ENCODE results near the gene MEIOSIN. TPM values are rescaled to one million over a fixed set of nuclear protein-coding genes. Genes with fewer than 3 reads are reported as not detected.

MEIOSIN gene
- total and polyA plus RNA-seq, 2 donors, result 0.02 TPM; not detected in 1

- Histone ChIP-seq H3K9me3 (ENCODE audit: control insufficient read depth in 2 of 2, insufficient read depth in 1 of 2, low read length in 1 of 2) (no peaks in the 10 kb centered on the region), H3K27me3 (ENCODE audit: control insufficient read depth in 2 of 2, insufficient read depth in 1 of 2, low read length in 1 of 2) (peaks cover 33 to 82% of the 10 kb centered on the region in 2 donors), H3K4me1 (ENCODE audit: control insufficient read depth in 2 of 2, insufficient read depth in 2 of 2, low read length in 2 of 2) (peaks cover 4 to 6% of the 10 kb centered on the region in 2 donors), H3K4me3 (ENCODE audit: low read length in 2 of 2) (no peak overlapping the region), H3K27ac (ENCODE audit: low read depth in 1 of 2, low read length in 1 of 2) (no peak overlapping the region), H3K36me3 (ENCODE audit: control insufficient read depth in 2 of 2, insufficient read depth in 2 of 2, low read length in 1 of 2) (no peaks in the 10 kb centered on the region)
- WGBS, result 93% methylated on average over 15 of the region's 15 CpGs
- DNase-seq (ENCODE audit: low read depth in 6 of 9, low spot score in 9 of 9), result no peak
Measured at GRCh38 chr19:45762870-45763631, 29.8 kb downstream of the MEIOSIN start.

- peaks cover 38 to 86% of the 10 kb centered on the region in 2 donors for H3K27me3 ChIP-seq (ENCODE audit: control insufficient read depth in 2 of 2, insufficient read depth in 1 of 2, low read length in 1 of 2)
- no peak for DNase-seq (ENCODE audit: low read depth in 6 of 9, low spot score in 9 of 9)
- no peaks in the 10 kb centered on the region for H3K36me3 ChIP-seq (ENCODE audit: control insufficient read depth in 2 of 2, insufficient read depth in 2 of 2, low read length in 1 of 2)
- peaks cover 6 to 8% of the 10 kb centered on the region in 2 donors for H3K4me1 ChIP-seq (ENCODE audit: control insufficient read depth in 2 of 2, insufficient read depth in 2 of 2, low read length in 2 of 2)
- no peak overlapping the region for H3K4me3 ChIP-seq (ENCODE audit: low read length in 2 of 2)
- H3K9me3 ChIP-seq (ENCODE audit: control insufficient read depth in 2 of 2, insufficient read depth in 1 of 2, low read length in 1 of 2), result no peaks in the 10 kb centered on the region
- WGBS, result 73% methylated on average over 27 of the region's 27 CpGs
- no peak overlapping the region for H3K27ac ChIP-seq (ENCODE audit: low read depth in 1 of 2, low read length in 1 of 2)
Measured at GRCh38 chr19:45763691-45764294, 30.6 kb downstream of the MEIOSIN start.

- Histone ChIP-seq H3K9me3 (ENCODE audit: control insufficient read depth in 2 of 2, insufficient read depth in 1 of 2, low read length in 1 of 2) (no peaks in the 10 kb centered on the region), H3K27me3 (ENCODE audit: control insufficient read depth in 2 of 2, insufficient read depth in 1 of 2, low read length in 1 of 2) (peaks cover 38 to 83% of the 10 kb centered on the region in 2 donors), H3K4me1 (ENCODE audit: control insufficient read depth in 2 of 2, insufficient read depth in 2 of 2, low read length in 2 of 2) (peaks cover 6 to 14% of the 10 kb centered on the region in 2 donors), H3K27ac (ENCODE audit: low read depth in 1 of 2, low read length in 1 of 2) (no peak overlapping the region), H3K4me3 (ENCODE audit: low read length in 2 of 2) (no peak overlapping the region), H3K36me3 (ENCODE audit: control insufficient read depth in 2 of 2, insufficient read depth in 2 of 2, low read length in 1 of 2) (no peaks in the 10 kb centered on the region)
- DNase-seq (ENCODE audit: low read depth in 6 of 9, low spot score in 9 of 9), result no peak
- WGBS, result 80% methylated on average over 6 of the region's 6 CpGs
Measured at GRCh38 chr19:45764475-45764874, 31.2 kb downstream of the MEIOSIN start.

GRCh38 chr19:45764945-45765701 is 31.9 kb downstream of the MEIOSIN start:
- no peak overlapping the region for H3K27ac ChIP-seq (ENCODE audit: low read depth in 1 of 2, low read length in 1 of 2)
- no peaks in the 10 kb centered on the region for H3K36me3 ChIP-seq (ENCODE audit: control insufficient read depth in 2 of 2, insufficient read depth in 2 of 2, low read length in 1 of 2)
- H3K9me3 ChIP-seq (ENCODE audit: control insufficient read depth in 2 of 2, insufficient read depth in 1 of 2, low read length in 1 of 2), result no peaks in the 10 kb centered on the region
- 76% methylated on average over 21 of the region's 21 CpGs for WGBS
- H3K4me3 ChIP-seq (ENCODE audit: low read length in 2 of 2), result no peak overlapping the region
- H3K4me1 ChIP-seq (ENCODE audit: control insufficient read depth in 2 of 2, insufficient read depth in 2 of 2, low read length in 2 of 2), result peaks cover 6 to 20% of the 10 kb centered on the region in 2 donors
- no peak for DNase-seq (ENCODE audit: low read depth in 6 of 9, low spot score in 9 of 9)
- H3K27me3 ChIP-seq (ENCODE audit: control insufficient read depth in 2 of 2, insufficient read depth in 1 of 2, low read length in 1 of 2), result peaks cover 38 to 80% of the 10 kb centered on the region in 2 donors

- Histone ChIP-seq H3K4me3 (ENCODE audit: low read length in 2 of 2) (no peak overlapping the region), H3K9me3 (ENCODE audit: control insufficient read depth in 2 of 2, insufficient read depth in 1 of 2, low read length in 1 of 2) (no peaks in the 10 kb centered on the region), H3K27ac (ENCODE audit: low read depth in 1 of 2, low read length in 1 of 2) (no peak overlapping the region), H3K27me3 (ENCODE audit: control insufficient read depth in 2 of 2, insufficient read depth in 1 of 2, low read length in 1 of 2) (peaks cover 38 to 78% of the 10 kb centered on the region in 2 donors), H3K36me3 (ENCODE audit: control insufficient read depth in 2 of 2, insufficient read depth in 2 of 2, low read length in 1 of 2) (no peaks in the 10 kb centered on the region), H3K4me1 (ENCODE audit: control insufficient read depth in 2 of 2, insufficient read depth in 2 of 2, low read length in 2 of 2) (peaks cover 7 to 26% of the 10 kb centered on the region in 2 donors)
- DNase-seq (ENCODE audit: low read depth in 6 of 9, low spot score in 9 of 9), result no peak
- 95% methylated on average over 23 of the region's 23 CpGs for WGBS
Measured at GRCh38 chr19:45765702-45766295, 32.6 kb downstream of the MEIOSIN start.

- Histone ChIP-seq H3K4me3 (ENCODE audit: low read length in 2 of 2) (no peak overlapping the region), H3K9me3 (ENCODE audit: control insufficient read depth in 2 of 2, insufficient read depth in 1 of 2, low read length in 1 of 2) (no peaks in the 10 kb centered on the region), H3K36me3 (ENCODE audit: control insufficient read depth in 2 of 2, insufficient read depth in 2 of 2, low read length in 1 of 2) (no peaks in the 10 kb centered on the region), H3K27me3 (ENCODE audit: control insufficient read depth in 2 of 2, insufficient read depth in 1 of 2, low read length in 1 of 2) (peaks cover 38 to 82% of the 10 kb centered on the region in 2 donors), H3K27ac (ENCODE audit: low read depth in 1 of 2, low read length in 1 of 2) (peak overlapping the region in 1 of 2 donors; percentile 17), H3K4me1 (ENCODE audit: control insufficient read depth in 2 of 2, insufficient read depth in 2 of 2, low read length in 2 of 2) (peaks cover 10 to 31% of the 10 kb centered on the region in 2 donors)
- WGBS, result 96% methylated on average over 17 of the region's 17 CpGs
- no peak for DNase-seq (ENCODE audit: low read depth in 6 of 9, low spot score in 9 of 9)
Measured at GRCh38 chr19:45766296-45766868, 33.1 kb downstream of the MEIOSIN start.

- no peak for DNase-seq (ENCODE audit: low read depth in 6 of 9, low spot score in 9 of 9)
- H3K9me3 ChIP-seq (ENCODE audit: control insufficient read depth in 2 of 2, insufficient read depth in 1 of 2, low read length in 1 of 2), result no peaks in the 10 kb centered on the region
- H3K36me3 ChIP-seq (ENCODE audit: control insufficient read depth in 2 of 2, insufficient read depth in 2 of 2, low read length in 1 of 2), result peaks cover 0 to 4% of the 10 kb centered on the region in 2 donors
- peaks cover 10 to 31% of the 10 kb centered on the region in 2 donors for H3K4me1 ChIP-seq (ENCODE audit: control insufficient read depth in 2 of 2, insufficient read depth in 2 of 2, low read length in 2 of 2)
- H3K27ac ChIP-seq (ENCODE audit: low read depth in 1 of 2, low read length in 1 of 2), result peak overlapping the region in 1 of 2 donors; percentile 17
- no peak overlapping the region for H3K4me3 ChIP-seq (ENCODE audit: low read length in 2 of 2)
- WGBS, result 88% methylated on average over 24 of the region's 24 CpGs
- H3K27me3 ChIP-seq (ENCODE audit: control insufficient read depth in 2 of 2, insufficient read depth in 1 of 2, low read length in 1 of 2), result peaks cover 38 to 82% of the 10 kb centered on the region in 2 donors
Measured at GRCh38 chr19:45766869-45767346, 33.7 kb downstream of the MEIOSIN start.

- peak overlapping the region; percentile 26 to 61 for H3K4me3 ChIP-seq (ENCODE audit: low read length in 2 of 2)
- peaks cover 10 to 37% of the 10 kb centered on the region in 2 donors for H3K4me1 ChIP-seq (ENCODE audit: control insufficient read depth in 2 of 2, insufficient read depth in 2 of 2, low read length in 2 of 2)
- peaks cover 38 to 81% of the 10 kb centered on the region in 2 donors for H3K27me3 ChIP-seq (ENCODE audit: control insufficient read depth in 2 of 2, insufficient read depth in 1 of 2, low read length in 1 of 2)
- WGBS, result 49% methylated on average over 31 of the region's 31 CpGs
- DNase-seq (ENCODE audit: low read depth in 6 of 9, low spot score in 9 of 9), result no peak
- peaks cover 0 to 4% of the 10 kb centered on the region in 2 donors for H3K36me3 ChIP-seq (ENCODE audit: control insufficient read depth in 2 of 2, insufficient read depth in 2 of 2, low read length in 1 of 2)
- no peaks in the 10 kb centered on the region for H3K9me3 ChIP-seq (ENCODE audit: control insufficient read depth in 2 of 2, insufficient read depth in 1 of 2, low read length in 1 of 2)
- H3K27ac ChIP-seq (ENCODE audit: low read depth in 1 of 2, low read length in 1 of 2), result no peak overlapping the region
Measured at GRCh38 chr19:45767410-45767880, 34.2 kb downstream of the MEIOSIN start.
